Left ventricle myocardium superior (tissue), 1 donor: ENCODE results near the gene CPA4. TPM values are rescaled to one million over a fixed set of nuclear protein-coding genes. Genes with fewer than 3 reads are reported as not detected.
A peak's percentile ranks its signal among the peaks of the same experiment; 100 is the strongest.

Experiments used
- ATAC-seq: fragments of 200-7000 bp; cut with Tn5 transposase; one replicate; pipeline ENCODE4 v1.9.1; 2020; ENCODE audit warnings: mild to moderate bottlenecking, moderate library complexity
- DNase-seq: peaks from one replicate; pipeline ENCODE4 v3.0.0-alpha.2; 2020
- intact Hi-C: fragments of 100-400 bp; cut with micrococcal nuclease; formaldehyde crosslinking; loops from one replicate; pipeline ENCODE4 v1.11.0; 2022
- total RNA-seq: library from RNA; stranded (reverse); fragmentation: NEBNext Ultra II Directional; extraction: Animal tissue kit (Norgen Biotek cat#: 25700); gene quantifications from one replicate; pipeline ENCODE4 v1.2.1, GENCODE V29; 2021
- donor health status: DM: no; HTN: yes; CAD: no; lungs with severe emphysema.

CPA4 gene
- total RNA-seq, 1 donor from 2014 or later, result 0.77 TPM

DNA sequence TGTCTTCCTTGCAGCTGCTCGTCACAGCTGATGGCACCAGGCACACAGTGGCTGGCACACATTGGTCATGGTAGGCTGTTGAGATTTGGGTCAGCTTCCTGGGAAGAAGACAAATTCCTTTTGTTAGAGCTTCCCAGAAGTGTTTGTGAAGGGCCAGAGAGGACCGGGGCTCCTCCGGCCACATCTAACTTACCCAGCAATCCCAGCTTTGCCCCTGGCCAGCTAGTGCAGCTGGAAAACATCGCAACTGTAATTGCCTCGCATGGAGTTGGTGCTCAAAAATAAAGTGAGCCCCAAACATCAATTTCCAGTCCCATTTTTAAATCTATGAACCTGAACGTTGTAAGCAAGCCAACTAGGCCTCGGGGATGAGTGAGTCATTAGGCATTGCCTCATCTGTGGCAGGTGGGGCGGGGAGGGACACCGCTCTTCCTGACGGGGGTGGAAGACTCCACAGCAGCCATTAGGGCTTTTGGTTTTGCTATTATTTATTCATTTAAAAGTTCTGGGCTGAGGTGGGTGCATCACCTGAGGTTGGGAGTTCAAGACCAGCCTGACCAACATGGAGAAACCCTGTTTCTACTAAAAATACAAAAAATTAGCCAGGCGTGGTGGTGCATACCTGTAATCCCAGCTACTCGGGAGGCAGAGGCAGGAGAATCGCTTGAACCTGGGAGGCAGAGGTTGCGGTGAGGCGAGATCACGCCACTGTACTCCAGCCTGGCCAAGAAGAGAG is 64.1 kb downstream of the CPA4 start:
- ATAC-seq (peak; percentile 70), DNase-seq (peak; percentile 49)
- intact Hi-C loops, result no loop called here

GRCh38 chr7:130358471-130358870 is 65.5 kb downstream of the CPA4 start:
- DNase-seq, result no peak
- intact Hi-C loops, result no loop called here
- ATAC-seq, result no peak

DNA sequence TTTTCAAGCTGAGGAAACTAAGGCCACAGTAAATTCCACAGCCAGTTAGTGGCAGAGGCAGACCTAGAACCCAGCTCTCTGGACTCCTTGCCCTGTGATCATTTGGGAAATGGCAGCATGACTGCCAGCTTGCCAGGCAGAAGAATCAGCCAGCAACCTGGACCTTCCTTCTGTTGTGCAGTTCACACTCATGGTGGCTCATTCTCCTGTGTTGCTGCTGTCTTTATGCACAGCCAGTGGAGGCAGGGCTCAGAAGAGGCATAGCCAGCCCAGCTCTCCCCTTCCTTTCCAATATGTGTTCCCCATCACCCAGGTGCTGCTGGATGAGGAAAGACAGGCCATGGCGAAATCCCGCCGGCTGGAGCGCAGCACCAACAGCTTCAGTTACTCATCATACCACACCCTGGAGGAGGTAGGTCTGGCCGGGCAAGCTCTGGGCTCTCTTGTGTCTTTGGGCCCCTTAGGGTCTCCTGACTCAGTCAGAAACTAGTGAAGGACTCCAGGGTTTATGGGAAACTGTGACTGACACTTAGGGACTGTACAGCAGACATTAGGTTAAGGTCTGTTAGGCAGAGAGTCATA is 66.4 kb downstream of the CPA4 start:
- ATAC-seq, result no peak
- intact Hi-C loops, result no loop called here
- DNase-seq, result no peak

GRCh38 chr7:130360518-130360917 is 67.6 kb downstream of the CPA4 start:
- no peak for DNase-seq
- no peak for ATAC-seq
- intact Hi-C loops, result no loop called here

GRCh38 chr7:130361681-130362080 is 68.7 kb downstream of the CPA4 start:
- intact Hi-C loops, result no loop called here
- DNase-seq (no peak), ATAC-seq (no peak)

DNA sequence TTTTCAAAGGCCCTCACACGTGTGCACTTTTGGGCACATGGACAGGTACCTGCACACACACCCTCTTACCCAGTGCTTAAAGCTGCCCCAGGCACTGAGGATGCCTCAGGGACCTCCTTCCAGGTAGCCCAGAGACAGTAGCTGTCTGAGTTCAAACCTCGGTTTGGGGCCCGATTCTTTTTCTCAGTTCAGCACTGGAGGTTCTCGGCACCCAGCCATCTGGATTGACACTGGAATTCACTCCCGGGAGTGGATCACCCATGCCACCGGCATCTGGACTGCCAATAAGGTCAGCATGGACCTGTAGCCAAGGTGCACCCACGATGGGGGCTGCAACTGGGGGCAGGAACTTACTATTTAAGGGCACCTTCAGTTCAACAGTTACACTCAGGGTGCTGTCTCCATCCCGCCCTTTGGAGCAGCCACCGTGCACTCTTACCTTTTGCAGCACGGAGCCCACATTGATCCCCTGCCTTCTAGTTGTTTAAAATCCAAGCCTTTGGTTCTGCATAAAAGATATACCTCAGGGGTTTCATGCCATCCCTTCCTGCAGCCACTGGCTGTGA is 69.4 kb downstream of the CPA4 start:
- ATAC-seq (no peak), DNase-seq (no peak)
- intact Hi-C loops, result no loop called here

DNA sequence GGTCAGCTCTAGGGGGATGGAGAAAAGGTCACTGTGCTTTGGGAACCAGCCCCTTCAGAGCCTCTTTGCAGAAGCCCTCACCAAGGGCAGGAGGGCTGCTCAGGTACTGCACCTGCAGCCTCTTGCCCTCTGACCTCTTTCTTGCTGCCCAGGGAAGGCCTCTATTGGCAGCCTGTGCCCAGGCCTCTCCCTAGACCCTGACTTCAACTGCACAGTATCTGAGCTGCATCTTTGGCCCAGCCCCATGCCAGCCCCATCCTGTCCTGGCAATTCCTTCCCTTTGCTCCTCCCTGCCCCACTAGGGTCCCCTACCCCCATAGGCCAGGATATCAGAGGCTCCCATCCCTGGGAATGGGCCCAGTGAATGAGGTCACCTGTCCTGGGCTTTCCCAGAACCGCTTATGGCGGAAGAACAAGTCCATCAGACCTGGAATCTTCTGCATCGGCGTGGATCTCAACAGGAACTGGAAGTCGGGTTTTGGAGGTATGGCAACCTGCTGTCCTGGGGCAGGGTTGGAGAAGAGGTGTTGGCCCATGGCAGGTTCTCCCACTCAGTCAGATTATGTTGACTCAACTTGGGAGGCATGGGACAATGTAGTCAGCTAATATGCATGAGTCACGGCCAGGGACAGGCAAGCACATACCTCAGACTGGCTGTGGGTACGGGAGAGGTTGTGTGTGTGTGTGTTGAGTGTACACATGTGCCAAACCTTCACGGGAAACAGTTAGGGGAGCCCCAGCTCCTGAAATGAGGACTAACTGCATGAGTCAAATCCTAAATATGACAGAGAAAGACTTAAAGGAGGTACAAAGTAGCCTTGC is 70.3 kb downstream of the CPA4 start:
- intact Hi-C loops, result no loop called here
- DNase-seq (no peak), ATAC-seq (no peak)

- DNase-seq (no peak), ATAC-seq (no peak)
- intact Hi-C loops, result no loop called here
Observed at GRCh38 chr7:130364451-130364850, 71.5 kb downstream of the CPA4 start.

DNA sequence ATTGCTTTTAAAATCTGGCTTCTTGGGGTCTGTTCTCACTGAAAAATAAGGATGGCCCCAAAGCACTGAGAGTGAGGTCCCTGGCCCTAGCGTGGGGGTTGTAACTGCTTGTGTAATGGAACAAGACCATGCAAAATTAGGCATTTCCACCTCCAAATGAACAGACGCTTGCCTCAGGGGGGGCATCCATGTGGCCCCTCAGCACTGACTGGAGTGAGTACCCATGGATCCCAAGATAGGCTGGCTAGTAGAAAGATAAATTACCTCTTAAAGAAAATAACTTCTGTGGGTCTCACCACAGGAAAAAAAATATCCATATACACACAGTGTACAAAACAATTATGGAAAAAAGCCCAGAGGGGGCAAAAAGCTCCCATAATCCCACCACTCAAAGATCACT is 72.1 kb downstream of the CPA4 start:
- no peak for DNase-seq
- intact Hi-C loops, result no loop called here
- ATAC-seq, result no peak

DNA sequence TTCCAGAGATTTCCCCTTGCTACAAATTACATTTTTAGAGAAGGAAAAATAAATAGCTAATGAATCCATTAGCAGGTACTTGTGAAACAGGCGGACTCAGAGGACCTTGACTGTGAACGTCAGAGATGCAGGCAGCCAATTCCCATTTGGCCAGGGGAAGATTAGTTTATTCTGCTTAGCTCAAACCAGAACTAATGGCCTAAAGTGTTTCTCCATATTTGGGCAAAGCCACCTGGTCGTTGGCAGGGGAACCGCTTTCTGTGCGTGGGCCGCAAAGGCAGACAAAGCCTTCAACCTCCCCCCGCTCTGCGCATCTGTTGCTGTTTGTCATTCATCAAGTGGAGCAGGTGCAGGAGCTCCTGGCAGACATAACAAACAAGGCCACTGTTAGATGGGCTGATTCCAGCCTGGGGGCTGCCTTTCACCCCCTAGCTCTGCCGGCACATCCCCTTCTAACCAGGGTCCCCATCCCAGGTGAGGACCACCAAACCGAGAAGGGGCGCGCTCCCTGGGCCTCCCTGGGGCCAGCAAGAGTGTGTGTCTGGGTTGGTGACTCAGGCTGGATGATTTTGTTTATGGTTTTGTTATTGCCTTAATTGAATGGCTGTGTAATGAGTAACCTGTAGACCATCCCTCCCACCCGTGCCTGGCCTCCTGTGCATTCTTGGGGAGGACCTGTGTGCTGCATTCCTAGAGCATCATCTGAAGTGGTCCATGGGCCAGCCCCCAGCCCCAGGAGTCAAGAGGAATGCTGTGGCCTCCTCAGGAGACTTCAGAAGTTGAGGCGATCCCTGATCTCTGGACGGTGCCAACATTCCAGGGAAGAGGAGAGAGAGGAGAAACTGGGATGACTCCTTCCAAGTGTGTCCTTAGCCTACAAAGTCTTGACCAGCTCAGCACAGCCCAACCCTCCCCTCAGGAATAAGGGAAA is 72.8 kb downstream of the CPA4 start:
- intact Hi-C loops, result no loop called here

DNA sequence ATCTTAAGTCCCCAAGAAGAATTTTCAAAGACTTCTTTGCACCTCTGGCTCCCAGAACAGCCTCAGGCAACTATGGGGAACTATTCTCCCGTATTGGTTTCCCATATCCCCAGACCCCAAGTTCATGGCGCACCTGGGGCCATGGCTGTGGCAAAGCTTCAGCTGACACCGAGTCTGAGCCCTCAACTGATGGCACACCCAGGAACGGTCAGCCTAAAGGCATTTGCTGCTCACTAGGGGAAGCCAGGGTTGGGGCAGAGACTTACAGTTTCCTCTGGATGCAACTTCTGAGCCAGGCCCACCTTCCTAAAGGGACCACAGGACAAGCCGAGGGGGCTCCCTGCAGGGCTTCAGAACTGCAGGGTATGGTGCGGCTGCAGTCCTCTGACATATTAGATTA is 73.6 kb downstream of the CPA4 start:
- ATAC-seq, result no peak
- intact Hi-C loops, result no loop called here
- no peak for DNase-seq

More for the DNA sequence above, 72.8 kb downstream of the CPA4 start:
- DNase-seq (no peak), ATAC-seq (no peak)

DNA sequence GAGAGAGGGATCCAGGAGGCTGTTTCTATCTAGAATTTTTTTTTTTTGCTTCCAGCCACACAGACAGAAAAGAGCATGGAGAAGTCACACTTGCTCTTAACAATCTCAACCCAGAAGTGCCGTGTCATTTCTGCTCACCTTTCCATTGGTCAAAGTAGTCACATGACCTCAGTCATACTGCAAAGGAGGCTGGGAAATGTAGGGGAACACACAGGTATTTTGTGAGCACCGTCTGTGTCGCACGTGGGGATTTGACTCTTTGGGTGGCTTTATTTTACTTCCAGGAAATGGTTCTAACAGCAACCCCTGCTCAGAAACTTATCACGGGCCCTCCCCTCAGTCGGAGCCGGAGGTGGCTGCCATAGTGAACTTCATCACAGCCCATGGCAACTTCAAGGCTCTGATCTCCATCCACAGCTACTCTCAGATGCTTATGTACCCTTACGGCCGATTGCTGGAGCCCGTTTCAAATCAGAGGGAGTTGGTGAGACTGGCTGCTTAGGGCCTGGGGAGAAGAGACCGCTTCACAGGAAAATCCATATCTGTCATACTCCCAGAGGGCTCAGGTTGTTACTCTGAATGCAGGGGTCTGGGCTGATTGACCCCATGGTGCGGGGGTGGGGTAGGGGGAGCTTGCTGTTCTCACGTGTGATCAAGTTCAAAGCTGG is 74.3 kb downstream of the CPA4 start:
- ATAC-seq (no peak), DNase-seq (no peak)
- intact Hi-C loops, result no loop called here

- intact Hi-C loops, result no loop called here
- DNase-seq (no peak), ATAC-seq (no peak)
Observed at GRCh38 chr7:130367836-130368746, 75.1 kb downstream of the CPA4 start.

GRCh38 chr7:130369110-130369711 is 76.2 kb downstream of the CPA4 start:
- DNase-seq (no peak), ATAC-seq (peak; percentile 28)
- intact Hi-C loops, result no loop called here

GRCh38 chr7:130369831-130370550 is 77.0 kb downstream of the CPA4 start:
- intact Hi-C loops, result no loop called here
- DNase-seq, result no peak
- no peak for ATAC-seq

GRCh38 chr7:130371046-130371445 is 78.1 kb downstream of the CPA4 start:
- DNase-seq, result peak; percentile 52
- intact Hi-C loops, result no loop called here
- no peak for ATAC-seq
